ENCODE measurements around the gene MAST4.

MAST4 gene

GRCh38 chr5:66872736-66873331 is 276.6 kb downstream of the MAST4 start:
- no peak for DNase-seq (ENCODE audit: low read depth in 2 of 2)

GRCh38 chr5:66874004-66874403 is 277.8 kb downstream of the MAST4 start:
- no peak for DNase-seq (ENCODE audit: low read depth in 2 of 2)

- DNase-seq (ENCODE audit: low read depth in 2 of 2): no peak
Measured at GRCh38 chr5:66875315-66875714, 279.1 kb downstream of the MAST4 start.

- no peak for DNase-seq (ENCODE audit: low read depth in 2 of 2)
Measured at GRCh38 chr5:66876266-66876807, 280.1 kb downstream of the MAST4 start.

- DNase-seq (ENCODE audit: low read depth in 2 of 2): no peak
Measured at GRCh38 chr5:66877843-66878242, 281.6 kb downstream of the MAST4 start.

- DNase-seq (ENCODE audit: low read depth in 2 of 2): no peak
Measured at GRCh38 chr5:66880401-66880800, 284.2 kb downstream of the MAST4 start.

- DNase-seq (ENCODE audit: low read depth in 2 of 2): no peak
Measured at GRCh38 chr5:66881480-66882161, 285.4 kb downstream of the MAST4 start.

- DNase-seq (ENCODE audit: low read depth in 2 of 2): no peak
Measured at GRCh38 chr5:66882606-66883227, 286.5 kb downstream of the MAST4 start.

- no peak for DNase-seq (ENCODE audit: low read depth in 2 of 2)
Measured at GRCh38 chr5:66884564-66885243, 288.5 kb downstream of the MAST4 start.

GRCh38 chr5:66886941-66887340 is 290.7 kb downstream of the MAST4 start:
- DNase-seq (ENCODE audit: low read depth in 2 of 2): no peak

GRCh38 chr5:66888613-66889012 is 292.4 kb downstream of the MAST4 start:
- no peak for DNase-seq (ENCODE audit: low read depth in 2 of 2)

- DNase-seq (ENCODE audit: low read depth in 2 of 2): no peak
Measured at GRCh38 chr5:66889056-66889455, 292.9 kb downstream of the MAST4 start.

- no peak for DNase-seq (ENCODE audit: low read depth in 2 of 2)
Measured at GRCh38 chr5:66889524-66889923, 293.3 kb downstream of the MAST4 start.

GRCh38 chr5:66891184-66891925 is 295.2 kb downstream of the MAST4 start:
- DNase-seq (ENCODE audit: low read depth in 2 of 2): no peak

- DNase-seq (ENCODE audit: low read depth in 2 of 2): no peak
Measured at GRCh38 chr5:66892716-66893115, 296.5 kb downstream of the MAST4 start.

GRCh38 chr5:66894480-66895240 is 298.5 kb downstream of the MAST4 start:
- DNase-seq (ENCODE audit: low read depth in 2 of 2): no peak

- DNase-seq (ENCODE audit: low read depth in 2 of 2): no peak
Measured at GRCh38 chr5:66896171-66896570, 300.0 kb downstream of the MAST4 start.

- DNase-seq (ENCODE audit: low read depth in 2 of 2): no peak
Measured at GRCh38 chr5:66897356-66897755, 301.2 kb downstream of the MAST4 start.

GRCh38 chr5:66898241-66898995 is 302.2 kb downstream of the MAST4 start:
- no peak for DNase-seq (ENCODE audit: low read depth in 2 of 2)

- no peak for DNase-seq (ENCODE audit: low read depth in 2 of 2)
Measured at GRCh38 chr5:66903218-66903617, 307.0 kb downstream of the MAST4 start.
